Testis (tissue), 2 donors: ENCODE results near the gene PRKACA.

Experiments used
- CTCF ChIP-seq, 3 experiments: fragments of 450-650 bp in 2 of 3; fragments of 200-600 bp in 1 of 3; sonication (generic) in 1 of 3; IDR thresholded peaks; one replicate each; pipeline ENCODE4 v1.5.1; 2016 to 2019; ENCODE audit warnings: antibody characterized with exemption in 3 of 3, mild to moderate bottlenecking in 2 of 3, moderate library complexity in 1 of 3
- POLR2A ChIP-seq: fragments of 450-650 bp; IDR thresholded peaks from one replicate; pipeline ENCODE4 v1.6.1; 2017; ENCODE audit warnings: antibody characterized with exemption, mild to moderate bottlenecking, moderate library complexity

GRCh38 chr19:14093117-14093823 lies 24.3 kb downstream of the PRKACA start:
- no peak for TF ChIP-seq CTCF (IDR thresholded peaks at IDR 0.05)
- no peak for TF ChIP-seq POLR2A
